ENCODE data around the gene HEXB.
"Not testable (repeated sequence)": the region's sequence is repeated elsewhere in the genome, so short reads cannot be mapped to it uniquely, and the experiment has no call there.

Gene HEXB

DNA sequence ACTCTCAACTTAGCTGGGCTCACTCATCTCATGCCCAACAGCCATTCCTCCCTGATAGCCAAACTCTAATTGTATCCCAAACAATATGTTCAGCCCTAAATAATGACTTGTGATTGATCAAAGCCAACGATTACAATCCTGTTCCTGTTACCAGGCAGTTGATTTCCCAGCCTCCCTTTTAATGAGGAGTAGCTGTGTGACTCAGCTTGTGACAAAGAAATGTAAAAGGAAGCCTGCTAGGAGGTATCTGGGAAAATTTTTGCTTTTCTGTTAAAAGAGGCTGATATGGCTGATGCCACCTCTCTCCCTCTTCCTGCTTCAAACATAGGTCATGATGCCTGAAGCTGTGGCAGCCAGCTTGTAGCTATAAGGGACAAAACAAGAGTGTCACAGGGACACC lies 24.9 kb upstream of the HEXB start:
- DNase-seq, result no peak

DNA sequence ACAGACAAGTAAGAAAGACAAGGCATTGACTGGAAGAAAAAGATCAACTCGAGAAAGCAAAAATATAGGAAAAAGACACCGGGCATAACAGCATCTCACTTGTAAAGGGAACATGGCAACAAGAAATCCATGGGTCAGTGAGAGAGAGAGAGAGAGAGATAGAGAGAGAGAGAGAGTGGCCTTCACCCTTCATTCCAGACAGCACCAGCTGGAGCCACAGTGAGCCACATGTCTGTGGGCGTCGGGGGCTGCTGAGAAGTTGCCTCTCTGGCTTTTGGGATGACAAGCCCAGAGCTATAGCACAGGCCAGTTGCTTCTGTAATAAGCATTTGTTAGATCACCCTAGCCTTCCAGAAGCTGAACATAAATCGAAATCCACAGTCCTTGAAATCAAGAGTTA lies 24.2 kb upstream of the HEXB start:
- no peak for DNase-seq

DNA sequence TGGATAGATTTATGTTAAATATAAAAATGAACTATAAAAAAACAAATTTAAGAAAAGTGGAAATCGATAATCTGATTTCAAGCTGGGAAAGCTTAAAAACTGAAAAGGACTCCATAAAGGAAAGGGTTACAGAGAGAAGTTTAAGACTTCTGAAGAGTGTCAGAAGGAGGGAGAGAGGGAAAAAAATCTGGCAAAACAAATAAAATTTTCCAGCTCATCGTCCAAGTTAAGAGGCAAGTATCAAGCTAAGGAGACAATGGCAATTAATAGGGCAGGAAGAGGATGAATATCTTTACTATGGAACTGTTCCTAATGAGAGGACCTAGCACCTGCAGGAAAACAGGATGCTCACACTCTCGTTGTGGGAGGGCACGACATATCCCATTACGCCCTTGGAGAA lies 20.5 kb upstream of the HEXB start:
- no peak for DNase-seq

DNA sequence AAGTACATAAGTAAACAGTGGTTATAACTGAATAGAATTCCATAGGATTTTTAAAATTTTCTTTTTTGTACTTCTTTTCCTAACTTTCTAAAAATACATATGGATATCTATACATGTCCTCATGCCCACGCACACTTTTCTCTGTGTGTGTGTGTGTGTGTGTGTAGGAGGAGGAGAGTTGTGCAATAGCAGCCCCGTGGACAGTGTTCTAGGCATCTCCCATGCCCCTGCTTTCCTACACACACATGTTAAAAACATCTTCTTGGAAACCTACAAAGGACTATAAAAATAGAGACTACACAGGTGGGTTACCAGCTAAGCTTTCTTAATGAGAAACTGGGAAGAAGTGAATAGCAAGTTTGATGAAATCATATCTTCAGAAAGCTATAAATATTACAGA lies 19.8 kb upstream of the HEXB start:
- no peak for DNase-seq

DNA sequence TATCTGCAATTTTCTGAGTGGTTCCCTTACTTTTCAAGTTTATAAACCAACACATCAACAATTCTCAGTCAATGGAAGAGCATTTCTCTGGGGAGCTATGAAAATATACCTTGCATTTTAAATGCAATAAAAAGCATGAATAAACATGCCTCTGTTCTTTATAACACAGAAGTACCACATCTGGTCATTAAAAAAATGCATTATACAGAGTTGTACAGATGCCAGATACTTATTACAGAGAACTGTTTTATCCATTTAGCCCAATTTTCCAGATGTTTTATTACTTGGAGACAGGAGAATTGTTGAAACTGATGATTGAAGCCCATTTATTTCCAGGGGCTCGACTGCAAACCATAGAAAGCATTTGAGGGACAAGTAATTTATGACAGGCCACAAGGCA lies 19.2 kb upstream of the HEXB start:
- no peak for DNase-seq

DNA sequence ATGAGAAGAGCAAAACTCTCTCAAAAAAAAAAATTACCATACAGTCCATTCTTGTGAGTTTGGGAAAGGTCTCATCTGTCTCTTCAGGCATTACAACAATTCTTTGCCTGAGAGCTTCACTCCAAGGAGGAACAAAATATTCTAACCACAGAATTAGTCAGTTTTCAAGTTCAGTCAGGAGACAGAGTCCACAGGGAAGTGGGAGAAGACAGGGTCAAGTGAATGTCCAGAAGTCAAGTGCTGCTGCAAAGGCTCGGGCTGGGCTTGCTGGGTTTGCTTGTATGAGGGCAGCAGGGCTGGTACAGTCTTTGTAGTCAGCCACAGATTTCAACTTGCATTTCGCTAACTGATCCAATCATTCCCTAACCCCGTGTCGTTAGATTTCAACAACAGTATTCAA lies 17.6 kb upstream of the HEXB start:
- no peak for DNase-seq

DNA sequence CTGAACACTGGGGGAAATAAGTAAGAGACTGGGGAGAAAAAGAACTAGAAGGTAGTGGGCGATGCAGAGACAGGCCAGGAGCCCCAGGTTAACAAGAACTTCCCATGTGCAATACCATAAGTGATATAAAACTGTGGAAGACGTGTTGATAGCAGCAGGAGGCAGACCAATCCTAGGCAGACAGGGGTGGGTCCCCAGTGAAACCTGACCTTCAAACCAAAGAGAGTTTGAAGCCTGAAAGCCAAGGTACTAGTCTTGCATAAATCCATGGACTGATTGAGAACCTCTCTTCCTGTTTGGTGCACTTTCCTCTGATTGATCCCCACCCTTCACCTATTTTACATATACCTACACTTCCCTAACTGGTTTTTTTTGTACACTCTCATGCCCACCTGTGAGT lies 15.2 kb upstream of the HEXB start:
- DNase-seq, result no peak

DNA sequence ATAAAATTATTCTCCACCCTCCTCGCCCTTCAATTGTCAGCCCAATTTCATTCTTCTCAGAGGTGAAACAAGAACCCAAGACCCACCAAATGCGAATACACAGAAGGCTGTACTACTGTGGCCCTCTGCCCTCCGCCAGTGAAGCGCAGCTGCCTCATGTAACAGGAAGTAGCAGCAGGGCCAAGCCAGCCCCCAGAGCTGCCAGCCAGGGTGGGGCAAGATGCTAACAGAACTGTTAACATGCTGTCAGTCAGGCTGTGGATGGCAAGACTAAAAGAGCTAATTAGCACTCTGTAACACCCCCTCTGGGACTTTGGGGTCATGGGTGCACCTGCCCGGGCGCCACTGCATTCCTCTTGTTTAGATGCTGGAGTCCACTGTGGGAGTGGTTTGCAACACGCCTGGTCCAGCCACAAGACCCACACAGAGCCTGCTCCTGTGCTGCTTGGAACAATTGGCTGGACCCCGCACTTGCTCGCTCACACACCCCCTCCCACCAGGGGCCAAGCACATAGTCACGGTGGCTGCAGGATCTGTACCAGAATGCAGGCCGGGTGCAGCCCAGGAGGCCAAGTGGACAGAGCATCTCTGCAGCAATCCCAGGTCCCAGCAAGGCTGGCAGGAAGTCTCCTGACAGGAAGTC lies 14.5 kb upstream of the HEXB start:
- no peak for DNase-seq

DNA sequence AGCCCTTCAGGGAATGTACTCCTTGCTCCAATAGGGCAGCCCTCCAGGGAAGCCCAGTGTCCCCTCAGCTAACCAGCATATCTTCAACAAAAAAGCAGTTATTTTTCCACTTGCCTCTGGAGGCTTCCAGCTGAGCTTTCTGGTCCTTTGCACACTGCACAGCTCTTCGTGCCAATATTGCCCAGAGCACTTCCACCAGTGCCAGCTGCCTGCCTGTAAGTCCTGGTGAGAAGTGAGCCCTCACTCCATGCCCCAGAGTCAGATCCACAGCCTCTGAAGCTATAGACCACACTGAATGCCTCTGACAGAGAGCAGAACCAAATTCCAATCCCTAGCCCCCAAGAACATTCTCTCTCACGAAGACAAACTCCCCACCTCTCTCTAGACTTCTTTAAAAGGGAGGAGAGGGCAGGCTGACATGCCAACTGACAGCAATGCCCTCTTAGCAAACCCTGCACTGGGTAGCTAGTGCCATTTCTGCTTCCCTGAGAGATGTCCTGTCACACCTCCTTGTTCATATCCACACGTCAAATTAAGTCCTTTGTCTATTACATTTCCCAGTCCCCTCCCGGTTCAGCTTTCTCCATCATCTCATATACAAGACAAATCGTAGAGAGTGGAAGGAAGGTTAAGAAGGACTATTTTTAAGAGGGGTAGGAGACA lies 12.7 kb upstream of the HEXB start:
- no peak for DNase-seq

DNA sequence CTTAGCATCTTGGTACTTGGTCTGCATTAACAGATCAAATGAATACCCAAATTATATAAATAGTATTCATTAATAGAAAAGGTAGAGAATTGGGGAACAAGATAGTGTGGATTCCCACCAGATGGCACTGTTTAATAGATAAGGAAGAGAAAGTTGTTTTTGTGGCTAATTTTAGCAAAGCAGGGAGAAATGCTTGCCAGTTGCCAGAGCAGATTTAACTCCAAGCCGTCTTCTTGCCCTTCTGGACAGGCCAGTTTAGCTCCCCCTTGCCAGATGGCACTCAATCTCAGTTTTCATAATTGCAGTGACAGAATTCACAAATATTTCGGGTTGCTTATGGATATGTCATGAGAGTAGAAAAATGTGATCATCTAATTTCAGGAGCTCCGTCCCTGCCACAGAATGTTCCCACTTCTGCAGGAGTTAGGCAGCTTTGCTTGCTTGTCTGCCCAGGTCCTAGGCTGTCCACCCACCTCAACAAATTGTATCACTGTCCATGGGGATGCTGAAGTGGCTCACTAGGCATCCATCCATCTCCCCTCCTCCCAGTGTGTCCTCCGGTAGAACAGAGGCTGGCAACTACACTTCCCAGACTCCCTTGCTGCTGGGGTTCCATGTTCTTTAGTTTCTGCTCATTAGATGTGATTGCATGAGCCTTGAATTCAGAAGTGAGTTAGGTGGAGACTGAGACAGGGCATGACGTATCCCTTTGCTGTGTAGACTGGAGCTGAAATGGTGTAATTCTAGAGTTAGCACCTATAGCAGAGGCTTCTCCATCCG lies 11.8 kb upstream of the HEXB start:
- no peak for DNase-seq

DNA sequence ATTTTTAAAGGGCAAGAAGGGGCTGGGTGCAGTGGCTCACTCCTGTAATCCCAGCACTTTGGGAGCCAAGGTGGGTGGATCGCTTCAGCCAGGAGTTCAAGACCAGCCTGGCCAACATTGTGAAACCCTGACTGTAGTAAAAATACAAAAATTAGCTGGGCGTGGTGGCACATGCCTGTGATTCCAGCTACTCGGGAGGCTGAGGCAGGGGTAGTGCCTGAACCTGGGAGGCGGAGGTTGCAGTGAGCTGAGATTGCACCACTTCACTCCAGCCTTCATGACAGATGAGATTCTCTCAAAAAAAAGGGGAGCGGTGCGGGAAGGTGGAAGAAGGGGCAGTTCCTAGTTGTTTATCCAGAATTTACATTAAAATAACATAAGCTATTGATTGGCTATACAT lies 8.6 kb upstream of the HEXB start:
- DNase-seq, result not testable (repeated sequence)

DNA sequence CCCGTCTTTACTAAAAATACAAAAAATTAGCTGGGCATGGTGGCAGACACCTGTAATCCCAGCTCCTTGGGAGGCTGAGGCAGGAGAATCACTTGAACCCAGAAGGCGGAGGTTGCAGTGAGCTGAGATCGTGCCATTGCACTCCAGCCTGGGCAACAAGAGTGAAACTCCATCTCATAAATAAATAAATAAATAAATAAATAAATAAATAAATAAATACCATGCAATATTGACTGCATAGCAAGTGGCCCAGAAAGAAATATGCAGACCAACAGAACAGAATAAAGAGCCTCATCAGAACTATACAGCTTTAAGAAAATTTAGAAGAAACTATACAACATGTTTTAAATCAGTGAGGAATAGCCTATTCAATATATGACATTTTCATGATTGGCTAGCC lies 6.9 kb upstream of the HEXB start:
- DNase-seq, result not testable (repeated sequence)

DNA sequence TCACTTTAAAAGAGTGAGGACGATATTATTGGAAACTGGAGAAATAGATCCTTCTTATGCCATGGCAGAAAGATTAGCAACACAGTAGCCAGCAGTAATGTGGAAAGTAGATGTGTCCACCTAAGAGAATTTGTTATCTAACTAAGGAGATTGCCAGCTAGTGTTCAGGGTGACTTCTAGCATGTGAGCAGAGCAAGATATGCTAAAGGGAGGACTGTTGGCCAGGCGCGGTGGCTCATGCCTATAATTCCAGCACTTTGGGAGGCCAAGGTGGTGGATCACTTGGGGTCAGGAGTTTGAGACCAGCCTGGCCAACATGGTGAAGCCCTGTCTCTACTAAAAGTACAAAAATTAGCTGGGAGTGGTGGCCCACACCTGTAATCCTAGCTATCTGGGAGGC lies 5.7 kb upstream of the HEXB start:
- DNase-seq, result not testable (repeated sequence)

DNA sequence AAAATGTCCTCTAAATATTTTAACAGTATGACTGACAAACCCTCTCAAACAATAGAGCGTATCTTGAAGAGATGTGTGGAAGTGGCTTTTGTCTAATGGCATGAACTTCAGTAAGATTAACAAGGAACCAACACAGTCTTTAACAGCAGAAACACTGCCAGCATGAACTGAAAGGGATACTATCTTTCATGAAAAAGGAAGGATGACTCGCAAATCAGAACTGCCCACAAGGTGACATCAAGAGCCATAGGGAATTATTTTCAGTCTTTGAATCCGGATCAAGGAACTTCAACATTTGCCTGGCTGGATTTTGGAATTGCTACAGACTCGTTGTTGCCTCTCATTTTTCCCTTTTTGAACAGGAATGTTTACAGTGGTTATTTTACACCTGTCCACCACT lies 5.1 kb upstream of the HEXB start:
- DNase-seq, result no peak

DNA sequence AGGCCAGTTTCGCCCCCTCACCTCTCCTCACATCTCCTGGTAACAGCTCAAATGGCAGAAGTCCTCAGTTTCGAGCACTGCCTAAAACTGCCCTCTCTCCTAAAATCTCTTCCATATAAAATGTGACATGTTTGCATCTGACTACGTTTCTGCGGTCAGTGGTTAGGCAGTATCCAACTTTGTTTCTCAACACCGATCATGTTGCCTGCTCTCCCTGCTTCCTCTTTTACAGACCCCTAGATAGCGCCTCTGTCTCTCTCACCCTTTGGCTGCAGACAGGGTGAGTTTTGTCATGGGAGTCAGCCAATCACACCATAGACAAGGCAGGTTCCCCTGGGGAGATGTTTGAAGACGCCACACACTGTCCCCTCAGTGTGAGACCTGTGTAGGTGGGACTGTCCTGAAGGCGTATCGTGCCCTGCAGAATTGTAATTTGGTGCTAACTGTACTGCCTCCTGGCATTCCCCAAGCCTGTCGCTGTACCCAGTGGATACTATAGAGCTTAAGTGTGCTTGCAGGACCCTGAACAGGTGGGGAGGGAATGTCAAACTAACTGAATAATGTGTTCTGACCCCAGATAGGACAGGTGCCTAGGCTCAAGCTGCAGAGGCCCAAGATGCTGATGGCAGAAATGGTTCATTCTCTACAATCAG lies 1.1 kb downstream of the HEXB start:
- peak; percentile 34 for DNase-seq

DNA sequence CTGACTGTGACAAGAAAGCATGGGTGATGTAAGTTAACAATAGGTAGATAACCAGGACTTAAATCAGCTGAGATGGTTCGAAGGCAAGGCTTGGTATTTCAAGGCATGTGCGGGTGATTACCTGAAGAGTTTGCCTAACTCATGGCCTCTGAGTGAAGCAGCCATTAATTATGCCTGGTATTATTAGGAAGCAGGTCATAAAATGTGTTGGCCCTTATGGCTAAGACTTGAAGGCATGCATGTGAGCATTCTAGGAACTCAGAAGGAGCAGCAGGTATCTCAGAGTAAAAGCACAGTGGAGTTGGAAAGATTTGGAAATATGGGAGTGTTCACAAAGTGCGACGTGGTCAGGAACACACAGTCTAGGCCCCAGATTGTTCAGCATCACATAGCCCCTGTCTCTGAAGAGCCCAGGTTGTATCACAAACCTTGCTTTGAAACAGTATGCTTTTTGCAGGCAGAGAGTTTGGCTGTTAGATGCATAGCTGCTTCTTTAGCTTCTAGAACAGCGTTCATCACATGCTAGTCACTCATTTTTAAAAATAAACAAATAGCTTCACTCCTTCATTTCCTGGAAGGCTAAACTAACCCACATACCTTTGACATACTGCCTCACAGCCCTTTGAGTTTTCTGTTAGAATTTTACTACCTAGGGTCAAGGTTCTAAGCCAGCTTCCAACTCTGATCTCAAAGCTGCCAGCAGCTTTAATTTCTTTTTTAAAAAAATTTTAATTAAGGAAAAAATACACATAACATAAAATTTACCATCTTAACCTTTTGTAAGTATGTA lies 2.1 kb downstream of the HEXB start:
- DNase-seq, result no peak

DNA sequence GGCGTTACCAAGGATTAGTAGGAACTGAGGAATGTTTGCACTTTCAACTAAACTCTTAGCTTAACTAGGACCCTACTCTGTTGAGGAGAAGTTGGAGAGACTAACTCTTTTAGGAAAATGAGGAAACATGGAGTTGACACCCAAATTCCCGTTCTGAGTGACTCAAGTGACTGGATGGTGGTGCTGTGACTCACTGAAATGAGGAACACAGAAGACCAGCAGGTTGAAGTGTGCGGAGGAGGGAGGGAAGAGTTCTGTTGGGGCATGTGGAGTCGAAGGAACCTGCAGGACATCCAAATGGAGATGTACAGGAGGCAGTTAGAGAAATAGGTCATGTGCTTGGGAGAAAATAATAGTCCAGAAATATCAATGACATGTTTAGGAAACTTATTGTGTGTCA lies 8.2 kb downstream of the HEXB start:
- no peak for DNase-seq

DNA sequence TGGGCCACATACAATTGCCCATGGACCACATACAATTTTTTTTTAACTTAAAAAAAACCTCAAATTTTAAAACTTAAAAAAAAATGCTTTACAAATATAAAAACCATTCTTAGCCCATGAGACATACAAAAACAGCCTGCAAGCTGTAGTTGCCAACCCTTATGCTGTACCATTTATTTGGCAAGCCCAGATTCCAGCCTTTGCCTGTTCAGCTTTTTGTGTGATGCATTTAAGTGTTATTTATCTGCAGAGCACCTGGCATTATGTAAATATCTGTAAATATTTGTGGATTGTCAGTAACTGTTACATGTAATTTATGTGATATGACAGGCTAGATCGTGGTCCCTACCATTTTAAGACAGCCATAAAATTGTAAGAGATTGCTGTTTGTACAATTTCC lies 32.6 kb downstream of the HEXB start:
- no peak for DNase-seq

DNA sequence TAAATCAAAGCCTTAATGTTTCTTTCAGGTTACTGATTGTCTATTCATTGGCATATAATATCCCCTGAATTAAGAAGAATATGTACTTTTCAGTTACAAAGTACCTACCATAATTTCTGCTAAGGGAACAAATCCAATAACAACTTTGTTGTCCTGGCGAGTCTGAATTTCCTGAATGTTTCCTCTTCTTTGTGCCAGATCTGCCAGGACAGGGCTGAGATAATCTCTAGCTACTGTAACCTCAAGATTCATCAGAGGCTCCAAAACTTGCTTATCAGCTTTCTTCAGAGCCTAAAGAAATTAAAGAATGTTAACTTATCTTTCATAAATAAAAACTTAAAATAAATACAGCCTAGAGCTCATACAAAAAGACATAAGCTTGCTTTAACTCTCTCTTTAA lies 37.2 kb downstream of the HEXB start:
- no peak for DNase-seq

DNA sequence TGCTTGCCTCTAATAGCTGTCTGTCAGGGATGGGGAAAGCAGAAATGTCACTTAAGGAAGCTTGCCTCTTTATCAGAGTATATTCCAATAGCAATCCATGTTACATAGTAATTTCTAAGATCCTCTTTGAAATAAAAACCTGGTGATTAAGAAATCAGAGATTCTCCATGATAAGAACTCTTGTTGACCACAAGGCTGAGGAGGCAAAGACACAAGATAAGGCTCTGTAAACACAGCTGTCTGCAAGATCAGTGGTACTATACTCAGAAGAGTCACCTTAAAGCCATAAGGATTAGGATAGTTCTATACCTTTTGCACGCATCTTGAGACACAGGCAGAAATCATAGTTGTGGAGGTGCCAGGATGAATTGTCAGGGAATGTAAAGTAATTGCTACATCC lies 40.3 kb downstream of the HEXB start:
- no peak for DNase-seq

DNA sequence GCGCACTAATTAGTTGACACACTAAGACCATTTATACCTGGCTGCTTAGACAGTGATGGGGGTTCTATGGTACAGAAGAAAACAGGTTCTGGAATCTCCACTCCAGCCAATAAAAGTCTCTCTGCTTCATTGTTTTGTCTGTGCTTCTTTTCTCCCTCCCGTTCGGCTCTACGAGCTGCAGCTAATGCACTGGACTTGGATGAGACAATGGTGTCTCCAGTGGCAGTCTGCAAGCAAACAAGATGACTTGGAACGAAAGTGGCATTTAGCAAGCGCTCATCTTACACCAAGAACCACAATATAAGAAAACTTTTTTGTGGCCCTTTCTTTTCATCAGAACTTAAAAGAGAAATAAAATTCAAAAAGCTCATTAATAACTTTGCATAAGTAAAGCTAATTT lies 51.7 kb downstream of the HEXB start:
- no peak for DNase-seq

DNA sequence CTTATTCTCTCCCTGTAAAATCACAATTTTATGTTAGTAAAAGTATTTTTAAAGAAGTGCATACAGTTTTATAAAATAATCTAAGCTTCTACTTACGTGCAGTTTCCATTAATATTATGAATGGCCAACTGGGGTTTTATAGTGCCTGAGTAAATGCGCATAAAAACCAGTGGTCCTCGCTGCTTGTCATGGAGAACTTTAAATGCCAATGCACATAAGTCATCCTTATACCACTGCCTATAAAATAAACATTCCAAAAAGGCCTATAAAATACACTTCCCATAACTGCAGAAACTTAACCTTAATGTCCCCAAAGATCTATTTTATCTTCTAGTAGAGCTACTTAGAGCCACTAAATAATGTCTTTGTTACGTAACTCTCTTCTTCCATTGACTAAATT lies 53.4 kb downstream of the HEXB start:
- DNase-seq, result no peak

DNA sequence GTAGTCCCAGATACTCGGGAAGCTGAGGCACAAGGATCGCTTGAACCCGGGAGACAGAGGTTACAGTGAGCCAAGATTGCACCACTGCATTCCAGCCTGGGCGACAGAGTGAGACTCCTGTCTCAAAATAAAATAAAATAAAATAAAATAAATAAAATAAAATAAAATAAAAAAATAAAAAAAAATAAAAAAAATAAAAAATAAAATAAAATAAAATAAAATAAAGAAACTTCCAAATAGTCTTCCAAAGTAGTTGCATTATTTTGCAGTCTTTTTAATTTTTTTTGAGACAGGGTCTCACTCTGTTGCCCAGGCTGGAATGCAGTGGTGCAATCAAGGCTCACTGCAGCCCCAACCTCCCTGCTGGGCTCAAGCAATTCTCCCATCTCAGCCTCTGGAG lies 63.7 kb downstream of the HEXB start:
- DNase-seq, result not testable (repeated sequence)
